ENCODE measurements around the gene CRYL1. TPM values are rescaled to one million over a fixed set of nuclear protein-coding genes. Genes with fewer than 3 reads are reported as not detected.
A peak's percentile ranks its signal among the peaks of the same experiment; 100 is the strongest.

The CRYL1 gene
- total and polyA plus RNA-seq, 2 of the 13 experiments (the other 11 are each of a cell fraction or from before 2014, with no cell fraction given), result 57.2 to 115 TPM

DNA sequence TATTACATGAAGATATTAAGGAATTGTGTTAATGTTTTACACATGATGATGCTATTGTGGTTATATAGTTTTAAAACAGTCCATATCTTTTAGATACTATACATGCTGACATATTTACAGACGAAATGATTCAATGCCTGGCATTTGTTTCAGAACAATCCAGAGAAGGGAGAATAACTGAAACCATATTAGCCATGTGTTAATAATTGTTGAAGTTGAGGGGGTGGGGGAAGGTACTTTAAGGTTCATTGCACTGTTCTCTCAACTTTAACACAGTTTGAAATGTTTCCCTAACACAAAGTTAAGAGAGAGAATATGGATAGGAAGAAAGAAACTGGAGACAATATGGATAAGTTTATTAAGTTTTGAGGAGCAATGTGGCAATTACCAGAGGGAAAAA, 5.8 kb downstream of the CRYL1 start:
- Histone ChIP-seq H3K9me3 (ENCODE audit: low read length) (no peaks in the 10 kb centered on the region), H3K4me3 (replicated peaks in 1 of 3; ENCODE audit: insufficient read depth in 1 of 3, low read depth in 2 of 3, low read length in 3 of 3) (no peak overlapping the region), H3K4me2 (ENCODE audit: low read depth, low read length) (peak overlapping the region; percentile 33; the same call in 1 of the 2 replicates), H3K4me1 (ENCODE audit: insufficient read depth, low read length) (peaks cover 69% of the 10 kb centered on the region), H3K9ac (ENCODE audit: insufficient read depth, low read depth, low read length) (no peak overlapping the region), H4K20me1 (ENCODE audit: insufficient read depth, low read length) (no peaks in the 10 kb centered on the region), H3K79me2 (ENCODE audit: insufficient read depth, low read length) (peaks cover 25% of the 10 kb centered on the region), H3K27ac (ENCODE audit: extremely low read length, insufficient read depth, low read length) (peak overlapping the region; percentile 56), H2AFZ (ENCODE audit: low read length) (no peak overlapping the region), H3K27me3 (ENCODE audit: control insufficient read depth in 1 of 2, insufficient read depth in 2 of 2, low read length in 2 of 2) (no peaks in the 10 kb centered on the region; a peak in 1 of 5 replicates), H3K36me3 (replicated peaks in 1 of 2; ENCODE audit: control insufficient read depth in 1 of 2, insufficient read depth in 2 of 2, low read length in 2 of 2) (peaks cover 0 to 2% of the 10 kb centered on the region in 2 experiments; a peak in 2 of 5 replicates)
- TF ChIP-seq, protein P1, sequence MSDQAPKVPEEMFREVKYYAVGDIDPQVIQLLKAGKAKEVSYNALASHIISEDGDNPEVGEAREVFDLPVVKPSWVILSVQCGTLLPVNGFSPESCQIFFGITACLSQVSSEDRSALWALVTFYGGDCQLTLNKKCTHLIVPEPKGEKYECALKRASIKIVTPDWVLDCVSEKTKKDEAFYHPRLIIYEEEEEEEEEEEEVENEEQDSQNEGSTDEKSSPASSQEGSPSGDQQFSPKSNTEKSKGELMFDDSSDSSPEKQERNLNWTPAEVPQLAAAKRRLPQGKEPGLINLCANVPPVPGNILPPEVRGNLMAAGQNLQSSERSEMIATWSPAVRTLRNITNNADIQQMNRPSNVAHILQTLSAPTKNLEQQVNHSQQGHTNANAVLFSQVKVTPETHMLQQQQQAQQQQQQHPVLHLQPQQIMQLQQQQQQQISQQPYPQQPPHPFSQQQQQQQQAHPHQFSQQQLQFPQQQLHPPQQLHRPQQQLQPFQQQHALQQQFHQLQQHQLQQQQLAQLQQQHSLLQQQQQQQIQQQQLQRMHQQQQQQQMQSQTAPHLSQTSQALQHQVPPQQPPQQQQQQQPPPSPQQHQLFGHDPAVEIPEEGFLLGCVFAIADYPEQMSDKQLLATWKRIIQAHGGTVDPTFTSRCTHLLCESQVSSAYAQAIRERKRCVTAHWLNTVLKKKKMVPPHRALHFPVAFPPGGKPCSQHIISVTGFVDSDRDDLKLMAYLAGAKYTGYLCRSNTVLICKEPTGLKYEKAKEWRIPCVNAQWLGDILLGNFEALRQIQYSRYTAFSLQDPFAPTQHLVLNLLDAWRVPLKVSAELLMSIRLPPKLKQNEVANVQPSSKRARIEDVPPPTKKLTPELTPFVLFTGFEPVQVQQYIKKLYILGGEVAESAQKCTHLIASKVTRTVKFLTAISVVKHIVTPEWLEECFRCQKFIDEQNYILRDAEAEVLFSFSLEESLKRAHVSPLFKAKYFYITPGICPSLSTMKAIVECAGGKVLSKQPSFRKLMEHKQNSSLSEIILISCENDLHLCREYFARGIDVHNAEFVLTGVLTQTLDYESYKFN (CRISPR knock-in tag; conservative IDR thresholded peaks at IDR 0.05), result peak; percentile 56
- TF ChIP-seq SRF (IDR thresholded peaks at IDR 0.05; ENCODE audit: low read depth, low read length) (no peak), ZNF432 (CRISPR knock-in tag; IDR thresholded peaks at IDR 0.05; ENCODE audit: borderline replicate concordance) (no peak), RBFOX2 (IDR thresholded peaks at IDR 0.05; ENCODE audit: low read depth, low read length) (0 out of 2 replicates have a peak, but pooled peaks have one; percentile 38), RXRB (CRISPR knock-in tag; IDR thresholded peaks at IDR 0.05; ENCODE audit: borderline replicate concordance) (peak; percentile 74), PPARG (CRISPR knock-in tag; conservative IDR thresholded peaks at IDR 0.05) (peak; percentile 75; the same call in 1 of the 2 replicates)
- TF ChIP-seq, protein P2, sequence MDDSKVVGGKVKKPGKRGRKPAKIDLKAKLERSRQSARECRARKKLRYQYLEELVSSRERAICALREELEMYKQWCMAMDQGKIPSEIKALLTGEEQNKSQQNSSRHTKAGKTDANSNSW (CRISPR knock-in tag; IDR thresholded peaks at IDR 0.05; ENCODE audit: borderline replicate concordance), result no peak
- TF ChIP-seq, protein P3, sequence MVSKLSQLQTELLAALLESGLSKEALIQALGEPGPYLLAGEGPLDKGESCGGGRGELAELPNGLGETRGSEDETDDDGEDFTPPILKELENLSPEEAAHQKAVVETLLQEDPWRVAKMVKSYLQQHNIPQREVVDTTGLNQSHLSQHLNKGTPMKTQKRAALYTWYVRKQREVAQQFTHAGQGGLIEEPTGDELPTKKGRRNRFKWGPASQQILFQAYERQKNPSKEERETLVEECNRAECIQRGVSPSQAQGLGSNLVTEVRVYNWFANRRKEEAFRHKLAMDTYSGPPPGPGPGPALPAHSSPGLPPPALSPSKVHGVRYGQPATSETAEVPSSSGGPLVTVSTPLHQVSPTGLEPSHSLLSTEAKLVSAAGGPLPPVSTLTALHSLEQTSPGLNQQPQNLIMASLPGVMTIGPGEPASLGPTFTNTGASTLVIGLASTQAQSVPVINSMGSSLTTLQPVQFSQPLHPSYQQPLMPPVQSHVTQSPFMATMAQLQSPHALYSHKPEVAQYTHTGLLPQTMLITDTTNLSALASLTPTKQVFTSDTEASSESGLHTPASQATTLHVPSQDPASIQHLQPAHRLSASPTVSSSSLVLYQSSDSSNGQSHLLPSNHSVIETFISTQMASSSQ (IDR thresholded peaks at IDR 0.05; ENCODE audit: low read depth), result 0 out of 2 replicates have a peak, but pooled peaks have one; percentile 41
- TF ChIP-seq, protein P3 (CRISPR knock-in tag; IDR thresholded peaks at IDR 0.05; ENCODE audit: borderline replicate concordance), result no peak
- TF ChIP-seq, protein P4, sequence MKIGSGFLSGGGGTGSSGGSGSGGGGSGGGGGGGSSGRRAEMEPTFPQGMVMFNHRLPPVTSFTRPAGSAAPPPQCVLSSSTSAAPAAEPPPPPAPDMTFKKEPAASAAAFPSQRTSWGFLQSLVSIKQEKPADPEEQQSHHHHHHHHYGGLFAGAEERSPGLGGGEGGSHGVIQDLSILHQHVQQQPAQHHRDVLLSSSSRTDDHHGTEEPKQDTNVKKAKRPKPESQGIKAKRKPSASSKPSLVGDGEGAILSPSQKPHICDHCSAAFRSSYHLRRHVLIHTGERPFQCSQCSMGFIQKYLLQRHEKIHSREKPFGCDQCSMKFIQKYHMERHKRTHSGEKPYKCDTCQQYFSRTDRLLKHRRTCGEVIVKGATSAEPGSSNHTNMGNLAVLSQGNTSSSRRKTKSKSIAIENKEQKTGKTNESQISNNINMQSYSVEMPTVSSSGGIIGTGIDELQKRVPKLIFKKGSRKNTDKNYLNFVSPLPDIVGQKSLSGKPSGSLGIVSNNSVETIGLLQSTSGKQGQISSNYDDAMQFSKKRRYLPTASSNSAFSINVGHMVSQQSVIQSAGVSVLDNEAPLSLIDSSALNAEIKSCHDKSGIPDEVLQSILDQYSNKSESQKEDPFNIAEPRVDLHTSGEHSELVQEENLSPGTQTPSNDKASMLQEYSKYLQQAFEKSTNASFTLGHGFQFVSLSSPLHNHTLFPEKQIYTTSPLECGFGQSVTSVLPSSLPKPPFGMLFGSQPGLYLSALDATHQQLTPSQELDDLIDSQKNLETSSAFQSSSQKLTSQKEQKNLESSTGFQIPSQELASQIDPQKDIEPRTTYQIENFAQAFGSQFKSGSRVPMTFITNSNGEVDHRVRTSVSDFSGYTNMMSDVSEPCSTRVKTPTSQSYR (CRISPR knock-in tag; IDR thresholded peaks at IDR 0.05; ENCODE audit: borderline replicate concordance), result 0 out of 2 replicates have a peak, but pooled peaks have one; percentile 43
- intact Hi-C loops (cut with micrococcal nuclease; ENCODE audit: unreplicated experiment), result loop anchor here (2.0 kb wide), 1 partner anchor 13 kb away; no protein-coding TSS in a partner anchor
- DNase-seq (ENCODE audit: low spot score) (no peak), ATAC-seq (peak; percentile 40; the same call in 1 of the 3 replicates), FAIRE-seq (no peak)
- BruUV-seq (replicated peaks), result no TSS peak
- in situ Hi-C loops (cut with HindIII; ENCODE audit: extremely low pct_ligation_motif_present, low pct_unique_long_range_greater_than_20kb), result no loop called here
- 79% methylated on average over 1 of the region's 1 CpG for whole genome bisulfite sequencing (ENCODE audit: low lambda C conversion rate)
- CTCF ChIA-PET (ENCODE audit: low intra/inter-chr PET ratio, low total read pairs), result no interaction called here
- POLR2A ChIA-PET, result no interaction called here

Data from HepG2 (cell line).